Suppressor macrophage treated with lipopolysaccharide for 4 hours (primary cell): Measurements from ENCODE around the gene HHIPL1.
A peak's percentile ranks its signal among the peaks of the same experiment; 100 is the strongest.

Source experiments
- DNase-seq: peaks from one replicate; pipeline ENCODE4 v3.0.0-alpha.2; 2020

Gene HHIPL1

GRCh38 chr14:99644723-99645544 lies at the start of gene HHIPL1:
TSS of gene HHIPL1 (plus strand) at chr14:99645129. CDS start at chr14:99645208, 79 bp downstream.
- DNase-seq, result no peak

- no peak for DNase-seq
These were observed 49.4 kb upstream of the HHIPL1 start for GRCh38 chr14:99595524-99595923.

GRCh38 chr14:99596071-99596627 lies 48.8 kb upstream of the HHIPL1 start:
- no peak for DNase-seq

GRCh38 chr14:99596772-99597171 lies 48.2 kb upstream of the HHIPL1 start:
- no peak for DNase-seq

GRCh38 chr14:99597911-99598600 lies 46.9 kb upstream of the HHIPL1 start:
- DNase-seq, result no peak

GRCh38 chr14:99598774-99599173 lies 46.2 kb upstream of the HHIPL1 start:
- DNase-seq, result no peak

GRCh38 chr14:99599393-99599792 lies 45.5 kb upstream of the HHIPL1 start:
- no peak for DNase-seq

GRCh38 chr14:99600232-99600888 lies 44.6 kb upstream of the HHIPL1 start:
- DNase-seq, result no peak

- no peak for DNase-seq
These were observed 43.5 kb upstream of the HHIPL1 start for GRCh38 chr14:99601361-99601831.

GRCh38 chr14:99602054-99602787 lies 42.7 kb upstream of the HHIPL1 start:
- no peak for DNase-seq

- no peak for DNase-seq
These were observed 42.0 kb upstream of the HHIPL1 start for GRCh38 chr14:99602788-99603415.

GRCh38 chr14:99603471-99604277 lies 41.3 kb upstream of the HHIPL1 start, which contains the start of gene CCDC85C:
TSS of gene CCDC85C (minus strand) at chr14:99604207. CDS start at chr14:99603959, 248 bp downstream.
- no peak for DNase-seq

- DNase-seq, result peak; percentile 84
These were observed 40.6 kb upstream of the HHIPL1 start for GRCh38 chr14:99604278-99604765.

GRCh38 chr14:99604766-99605298 lies 40.1 kb upstream of the HHIPL1 start:
- no peak for DNase-seq

GRCh38 chr14:99605299-99605961 lies 39.5 kb upstream of the HHIPL1 start:
- no peak for DNase-seq

GRCh38 chr14:99606359-99606758 lies 38.6 kb upstream of the HHIPL1 start:
- DNase-seq, result no peak

- no peak for DNase-seq
These were observed 36.3 kb upstream of the HHIPL1 start for GRCh38 chr14:99608591-99608990.

GRCh38 chr14:99609245-99610170 lies 35.4 kb upstream of the HHIPL1 start:
- no peak for DNase-seq

- DNase-seq, result no peak
These were observed 33.3 kb upstream of the HHIPL1 start for GRCh38 chr14:99611646-99612045.
